Retina (tissue), 1 donor: ENCODE data around the gene EXOC4.
"Not testable (repeated sequence)": the region's sequence is repeated elsewhere in the genome, so short reads cannot be mapped to it uniquely, and the experiment has no call there.

Experiments
- DNase-seq: peaks from one replicate; pipeline ENCODE4 v3.0.0-alpha.2; 2016

EXOC4 gene

GRCh38 chr7:133773601-133774000 is 520.7 kb downstream of the EXOC4 start:
- DNase-seq = no peak

GRCh38 chr7:133775201-133775600 is 522.3 kb downstream of the EXOC4 start:
- no peak for DNase-seq

GRCh38 chr7:133776266-133776665 is 523.4 kb downstream of the EXOC4 start:
- DNase-seq = no peak

- no peak for DNase-seq
Observed at GRCh38 chr7:133777701-133778100, 524.8 kb downstream of the EXOC4 start.

GRCh38 chr7:133778472-133778871 is 525.6 kb downstream of the EXOC4 start:
- no peak for DNase-seq

- not testable (repeated sequence) for DNase-seq
Observed at GRCh38 chr7:133779538-133779937, 526.7 kb downstream of the EXOC4 start.

- no peak for DNase-seq
Observed at GRCh38 chr7:133780912-133781311, 528.0 kb downstream of the EXOC4 start.

- DNase-seq = no peak
Observed at GRCh38 chr7:133781486-133782090, 528.7 kb downstream of the EXOC4 start.

GRCh38 chr7:133782470-133782869 is 529.6 kb downstream of the EXOC4 start:
- no peak for DNase-seq

GRCh38 chr7:133783276-133783675 is 530.4 kb downstream of the EXOC4 start:
- DNase-seq = no peak

- no peak for DNase-seq
Observed at GRCh38 chr7:133784486-133785001, 531.7 kb downstream of the EXOC4 start.

GRCh38 chr7:133786401-133786937 is 533.6 kb downstream of the EXOC4 start:
- no peak for DNase-seq

GRCh38 chr7:133789974-133790373 is 537.1 kb downstream of the EXOC4 start:
- no peak for DNase-seq

GRCh38 chr7:133790911-133791310 is 538.0 kb downstream of the EXOC4 start:
- no peak for DNase-seq

- DNase-seq = no peak
Observed at GRCh38 chr7:133794479-133794878, 541.6 kb downstream of the EXOC4 start.

- DNase-seq = no peak
Observed at GRCh38 chr7:133795068-133795665, 542.3 kb downstream of the EXOC4 start.

GRCh38 chr7:133796782-133797745 is 544.2 kb downstream of the EXOC4 start:
- DNase-seq = peak; percentile 32

- DNase-seq = no peak
Observed at GRCh38 chr7:133797818-133798520, 545.1 kb downstream of the EXOC4 start.

GRCh38 chr7:133801341-133801740 is 548.5 kb downstream of the EXOC4 start:
- DNase-seq = no peak

- DNase-seq = no peak
Observed at GRCh38 chr7:133804127-133804526, 551.2 kb downstream of the EXOC4 start.

GRCh38 chr7:133805426-133805825 is 552.5 kb downstream of the EXOC4 start:
- DNase-seq = no peak
